Activated T-cell treated with anti-CD3 and anti-CD28 coated beads, Interleukin-2, amount 50 U/mL, for 72 hours (primary cell): ENCODE measurements around the gene DHX16. TPM values are rescaled to one million over a fixed set of nuclear protein-coding genes. Genes with fewer than 3 reads are reported as not detected.
A peak's percentile ranks its signal among the peaks of the same experiment; 100 is the strongest.

Source experiments
- ATAC-seq, 2 donors: fragments of 150-1000 bp; cut with Tn5 transposase; replicated peaks in 1 of 2; 2 replicates each; pipeline ENCODE4 v1.10.0; 2021; ENCODE audit warnings: moderate library complexity in 2 of 2, mild to moderate bottlenecking in 1 of 2
- DNase-seq, 2 donors: peaks; one replicate each; pipeline ENCODE4 v3.0.0; 2021 to 2022; ENCODE audit warnings: mixed read lengths in 1 of 2
- H3K27ac Mint-ChIP-seq: one replicate; pipeline ENCODE4 v1.8.0; 2022; ENCODE audit warnings: mild to moderate bottlenecking, moderate library complexity, mixed read lengths
- H3K27me3 Mint-ChIP-seq: one replicate; pipeline ENCODE4 v1.8.0; 2022; ENCODE audit warnings: low read depth, mixed read lengths
- H3K36me3 Mint-ChIP-seq, 2 donors: one replicate each; pipeline ENCODE4 v1.8.0; 2022; ENCODE audit warnings: mixed read lengths in 2 of 2, mild to moderate bottlenecking in 1 of 2; ENCODE audit not compliant: insufficient read depth in 2 of 2
- H3K4me1 Mint-ChIP-seq: one replicate; pipeline ENCODE4 v1.8.0; 2022; ENCODE audit warnings: low read depth, mixed read lengths
- H3K4me3 Mint-ChIP-seq, 2 donors: one replicate each; pipeline ENCODE4 v1.8.0; 2022; ENCODE audit warnings: mild to moderate bottlenecking in 2 of 2, mixed read lengths in 2 of 2, moderate library complexity in 2 of 2
- H3K9me3 Mint-ChIP-seq, 2 donors: one replicate each; pipeline ENCODE4 v1.8.0; 2022; ENCODE audit warnings: mixed read lengths in 2 of 2
- total RNA-seq, 2 donors: library from RNA; stranded (reverse); gene quantifications; one replicate each; pipeline ENCODE4 v1.2.3, GENCODE V29; 2022

DHX16 gene
- total RNA-seq, 2 donors from 2014 or later = 39.2 to 43.0 TPM

- no peaks in the 10 kb centered on the region for H3K9me3 Mint-ChIP-seq
- H3K27me3 Mint-ChIP-seq = no peaks in the 10 kb centered on the region
- H3K4me1 Mint-ChIP-seq = peaks cover 41% of the 10 kb centered on the region
- no peak overlapping the region for H3K27ac Mint-ChIP-seq
- peak overlapping the region; percentile 96 to 98 for H3K4me3 Mint-ChIP-seq
- no peak for ATAC-seq
- DNase-seq = no peak
- peaks cover 22 to 26% of the 10 kb centered on the region in 2 donors for H3K36me3 Mint-ChIP-seq
Measured at GRCh38 chr6:30688569-30688968, 15.8 kb upstream of the DHX16 start.

GRCh38 chr6:30687659-30688431, 15.0 kb upstream of the DHX16 start:
- peak overlapping the region; percentile 96 to 98 for H3K4me3 Mint-ChIP-seq
- H3K36me3 Mint-ChIP-seq = peaks cover 25 to 29% of the 10 kb centered on the region in 2 donors
- no peaks in the 10 kb centered on the region for H3K27me3 Mint-ChIP-seq
- H3K9me3 Mint-ChIP-seq = no peaks in the 10 kb centered on the region
- peaks cover 41% of the 10 kb centered on the region for H3K4me1 Mint-ChIP-seq
- ATAC-seq (no peak), DNase-seq (no peak)
- peak overlapping the region; percentile 63 for H3K27ac Mint-ChIP-seq

- DNase-seq (peak; percentile 81 to 86), ATAC-seq (peak; percentile 37 to 42)
- Mint-ChIP-seq H3K9me3 (no peaks in the 10 kb centered on the region), H3K27ac (peak overlapping the region; percentile 68), H3K27me3 (no peaks in the 10 kb centered on the region), H3K36me3 (peaks cover 29 to 33% of the 10 kb centered on the region in 2 donors), H3K4me1 (peaks cover 41% of the 10 kb centered on the region), H3K4me3 (peak overlapping the region; percentile 96 to 98)
Measured at GRCh38 chr6:30686908-30687658, 14.3 kb upstream of the DHX16 start.

GRCh38 chr6:30686009-30686907, 13.5 kb upstream of the DHX16 start, which contains the start of gene PPP1R18:
TSS of gene PPP1R18 (minus strand) at chr6:30686645. CDS start at chr6:30686018, 627 bp downstream.
- Mint-ChIP-seq H3K4me1 (peaks cover 40% of the 10 kb centered on the region), H3K9me3 (no peaks in the 10 kb centered on the region), H3K27ac (peak within 1 kb of the TSS; percentile 95), H3K36me3 (peaks cover 33 to 39% of the 10 kb centered on the region in 2 donors), H3K4me3 (peak within 1 kb of the TSS; percentile 96 to 98), H3K27me3 (no peaks in the 10 kb centered on the region)
- ATAC-seq (peak; percentile 44 to 56), DNase-seq (peak; percentile 86 to 87)

- Mint-ChIP-seq H3K4me1 (peaks cover 42% of the 10 kb centered on the region), H3K4me3 (peak overlapping the region; percentile 96 to 98), H3K36me3 (peaks cover 36 to 47% of the 10 kb centered on the region in 2 donors), H3K9me3 (no peaks in the 10 kb centered on the region), H3K27ac (peak overlapping the region; percentile 95), H3K27me3 (no peaks in the 10 kb centered on the region)
- DNase-seq (peak; percentile 42 to 48), ATAC-seq (no peak)
Measured at GRCh38 chr6:30685157-30686008, 12.6 kb upstream of the DHX16 start.

- Mint-ChIP-seq H3K9me3 (no peaks in the 10 kb centered on the region), H3K4me3 (peak overlapping the region; percentile 96 to 98), H3K27ac (peak overlapping the region; percentile 95), H3K36me3 (peaks cover 38 to 52% of the 10 kb centered on the region in 2 donors), H3K4me1 (peaks cover 42% of the 10 kb centered on the region), H3K27me3 (no peaks in the 10 kb centered on the region)
- DNase-seq (peak; percentile 62 to 69), ATAC-seq (no peak)
Measured at GRCh38 chr6:30684386-30685156, 11.8 kb upstream of the DHX16 start.

- peak overlapping the region; percentile 96 to 98 for H3K4me3 Mint-ChIP-seq
- DNase-seq = no peak
- H3K27ac Mint-ChIP-seq = peak overlapping the region; percentile 72
- no peaks in the 10 kb centered on the region for H3K9me3 Mint-ChIP-seq
- peaks cover 42% of the 10 kb centered on the region for H3K4me1 Mint-ChIP-seq
- peaks cover 39 to 56% of the 10 kb centered on the region in 2 donors for H3K36me3 Mint-ChIP-seq
- no peaks in the 10 kb centered on the region for H3K27me3 Mint-ChIP-seq
- no peak for ATAC-seq
Measured at GRCh38 chr6:30683980-30684338, 11.2 kb upstream of the DHX16 start.

- Mint-ChIP-seq H3K27ac (peak overlapping the region; percentile 72), H3K4me3 (peak overlapping the region; percentile 96 to 98), H3K9me3 (no peaks in the 10 kb centered on the region), H3K4me1 (peaks cover 42% of the 10 kb centered on the region), H3K36me3 (peaks cover 40 to 60% of the 10 kb centered on the region in 2 donors), H3K27me3 (no peaks in the 10 kb centered on the region)
- no peak for DNase-seq
- no peak for ATAC-seq
Measured at GRCh38 chr6:30683183-30683979, 10.6 kb upstream of the DHX16 start.

GRCh38 chr6:30682143-30683117, 9.6 kb upstream of the DHX16 start:
- H3K4me3 Mint-ChIP-seq = peak overlapping the region; percentile 96 to 98
- H3K4me1 Mint-ChIP-seq = peaks cover 33% of the 10 kb centered on the region
- H3K36me3 Mint-ChIP-seq = peaks cover 40 to 62% of the 10 kb centered on the region in 2 donors
- DNase-seq (peak; percentile 90), ATAC-seq (peak; percentile 69 to 75)
- H3K27me3 Mint-ChIP-seq = no peaks in the 10 kb centered on the region
- peak overlapping the region; percentile 94 for H3K27ac Mint-ChIP-seq
- no peaks in the 10 kb centered on the region for H3K9me3 Mint-ChIP-seq

GRCh38 chr6:30681766-30682142, 8.9 kb upstream of the DHX16 start:
- peak overlapping the region; percentile 94 for H3K27ac Mint-ChIP-seq
- no peaks in the 10 kb centered on the region for H3K9me3 Mint-ChIP-seq
- ATAC-seq (peak in 1 of 2 donors; percentile 1), DNase-seq (peak in 1 of 2 donors; percentile 27)
- peak overlapping the region; percentile 96 to 98 for H3K4me3 Mint-ChIP-seq
- H3K4me1 Mint-ChIP-seq = peaks cover 33% of the 10 kb centered on the region
- peaks cover 40 to 60% of the 10 kb centered on the region in 2 donors for H3K36me3 Mint-ChIP-seq
- H3K27me3 Mint-ChIP-seq = no peaks in the 10 kb centered on the region
